ENCODE data around the gene SPATA20. TPM values are rescaled to one million over a fixed set of nuclear protein-coding genes. Genes with fewer than 3 reads are reported as not detected.
A peak's percentile ranks its signal among the peaks of the same experiment; 100 is the strongest.

SPATA20 gene
- total RNA-seq, 2 experiments from 2014 or later: 31.3 to 33.1 TPM

DNA sequence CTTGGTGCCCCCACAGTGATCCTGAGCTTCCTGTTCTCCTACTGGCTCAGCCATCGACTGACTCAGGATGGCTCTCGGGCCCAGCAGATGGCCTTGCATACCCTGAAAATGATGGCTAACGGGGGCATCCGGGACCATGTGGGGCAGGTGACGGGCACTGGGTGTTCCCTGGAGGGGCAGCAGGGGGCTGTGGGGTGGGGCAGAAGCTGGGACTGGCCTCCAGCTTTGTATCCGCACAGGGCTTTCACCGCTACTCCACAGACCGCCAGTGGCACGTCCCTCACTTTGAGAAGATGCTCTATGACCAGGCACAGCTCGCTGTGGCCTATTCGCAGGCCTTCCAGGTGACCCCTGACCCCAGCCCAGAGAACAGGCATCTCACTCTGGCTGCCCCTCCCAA, 3.0 kb downstream of the SPATA20 start:
- Mint-ChIP-seq H3K4me3 (no peak overlapping the region), H3K27me3 (peaks cover 7% of the 10 kb centered on the region), H3K36me3 (no peaks in the 10 kb centered on the region), H3K4me1 (peaks cover 8% of the 10 kb centered on the region), H3K27ac (no peak overlapping the region), H3K9me3 (no peaks in the 10 kb centered on the region)
- POLR2A ChIA-PET: no interaction called here
- no peak for DNase-seq
- no peak for ATAC-seq (ENCODE audit: low read depth)

DNA sequence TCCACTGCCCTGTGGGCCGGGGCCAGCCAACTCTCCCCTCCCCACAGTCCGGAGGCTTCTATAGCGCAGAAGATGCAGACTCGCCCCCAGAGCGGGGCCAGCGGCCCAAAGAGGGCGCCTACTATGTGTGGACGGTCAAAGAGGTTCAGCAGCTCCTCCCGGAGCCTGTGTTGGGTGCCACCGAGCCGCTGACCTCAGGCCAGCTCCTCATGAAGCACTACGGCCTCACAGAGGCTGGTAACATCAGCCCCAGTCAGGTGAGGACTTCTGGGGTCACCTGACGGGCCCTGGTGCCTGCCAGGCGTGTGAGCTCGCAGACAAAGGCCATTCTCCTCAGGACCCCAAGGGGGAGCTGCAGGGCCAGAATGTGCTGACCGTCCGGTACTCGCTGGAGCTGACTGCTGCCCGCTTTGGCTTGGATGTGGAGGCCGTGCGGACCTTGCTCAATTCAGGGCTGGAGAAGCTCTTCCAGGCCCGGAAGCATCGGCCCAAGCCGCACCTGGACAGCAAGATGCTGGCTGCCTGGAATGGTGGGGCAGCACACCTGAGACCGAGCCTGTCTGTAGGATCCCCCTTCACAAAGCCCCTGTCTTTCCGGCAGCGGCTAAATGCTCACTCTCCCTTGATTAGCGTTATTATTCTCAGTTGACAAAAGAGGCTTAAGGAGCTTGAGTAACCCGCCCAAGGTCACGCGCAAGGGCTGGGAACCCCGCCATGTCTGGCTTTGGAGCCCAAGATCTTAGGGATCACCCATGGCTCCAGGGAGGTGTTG, 3.9 kb downstream of the SPATA20 start:
- no peak for ATAC-seq (ENCODE audit: low read depth)
- H3K27me3 Mint-ChIP-seq: no peaks in the 10 kb centered on the region
- H3K9me3 Mint-ChIP-seq: no peaks in the 10 kb centered on the region
- H3K4me1 Mint-ChIP-seq: peaks cover 8% of the 10 kb centered on the region
- H3K36me3 Mint-ChIP-seq: no peaks in the 10 kb centered on the region
- POLR2A ChIA-PET: no interaction called here
- no peak for DNase-seq
- no peak overlapping the region for H3K4me3 Mint-ChIP-seq
- no peak overlapping the region for H3K27ac Mint-ChIP-seq

DNA sequence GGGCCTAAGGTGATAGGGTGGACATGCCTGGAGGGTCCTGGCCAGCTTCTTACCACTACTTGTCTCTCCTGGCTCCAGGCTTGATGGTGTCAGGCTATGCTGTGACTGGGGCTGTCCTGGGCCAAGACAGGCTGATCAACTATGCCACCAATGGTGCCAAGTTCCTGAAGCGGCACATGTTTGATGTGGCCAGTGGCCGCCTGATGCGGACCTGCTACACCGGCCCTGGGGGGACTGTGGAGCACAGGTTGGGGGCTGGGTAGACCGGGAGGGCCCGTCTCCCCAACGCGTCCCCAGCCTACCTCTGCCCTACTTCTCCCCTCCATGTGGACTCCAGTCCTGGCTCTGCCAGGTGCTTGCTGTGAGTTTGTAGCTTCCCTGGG, 4.5 kb downstream of the SPATA20 start:
- ATAC-seq (ENCODE audit: low read depth) (no peak), DNase-seq (no peak)
- POLR2A ChIA-PET: no interaction called here
- Mint-ChIP-seq H3K36me3 (no peaks in the 10 kb centered on the region), H3K4me3 (no peak overlapping the region), H3K27me3 (no peaks in the 10 kb centered on the region), H3K4me1 (peaks cover 6% of the 10 kb centered on the region), H3K9me3 (no peaks in the 10 kb centered on the region), H3K27ac (no peak overlapping the region)

DNA sequence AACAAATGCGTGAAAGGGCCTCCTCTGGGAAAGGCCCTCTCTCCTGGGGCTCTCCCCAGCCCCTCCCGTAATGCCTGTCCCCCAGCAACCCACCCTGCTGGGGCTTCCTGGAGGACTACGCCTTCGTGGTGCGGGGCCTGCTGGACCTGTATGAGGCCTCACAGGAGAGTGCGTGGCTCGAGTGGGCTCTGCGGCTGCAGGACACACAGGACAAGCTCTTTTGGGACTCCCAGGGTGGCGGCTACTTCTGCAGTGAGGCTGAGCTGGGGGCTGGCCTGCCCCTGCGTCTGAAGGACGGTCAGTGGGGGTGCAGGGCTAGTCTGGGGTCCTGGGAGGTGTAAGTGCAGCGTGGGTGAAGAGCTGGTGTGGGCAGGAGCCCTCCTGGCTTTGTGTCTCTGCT, 4.9 kb downstream of the SPATA20 start:
- H3K36me3 Mint-ChIP-seq: no peaks in the 10 kb centered on the region
- no peak overlapping the region for H3K27ac Mint-ChIP-seq
- no peak for ATAC-seq (ENCODE audit: low read depth)
- POLR2A ChIA-PET: no interaction called here
- DNase-seq: no peak
- peaks cover 4% of the 10 kb centered on the region for H3K4me1 Mint-ChIP-seq
- no peak overlapping the region for H3K4me3 Mint-ChIP-seq
- H3K9me3 Mint-ChIP-seq: no peaks in the 10 kb centered on the region
- H3K27me3 Mint-ChIP-seq: no peaks in the 10 kb centered on the region

DNA sequence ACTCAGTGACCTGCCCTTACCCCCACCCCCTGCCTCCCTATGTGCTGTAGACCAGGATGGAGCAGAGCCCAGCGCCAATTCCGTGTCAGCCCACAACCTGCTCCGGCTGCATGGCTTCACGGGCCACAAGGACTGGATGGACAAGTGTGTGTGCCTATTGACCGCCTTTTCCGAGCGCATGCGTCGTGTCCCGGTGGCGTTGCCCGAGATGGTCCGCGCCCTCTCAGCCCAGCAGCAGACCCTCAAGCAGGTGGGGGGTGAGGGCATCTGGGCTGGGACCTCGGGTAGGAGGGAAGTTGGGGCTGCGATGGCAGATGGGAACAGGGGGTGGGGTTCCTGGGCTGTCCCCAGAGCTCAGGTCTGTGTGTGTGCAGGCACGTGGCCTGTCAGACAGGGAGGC, 7.2 kb downstream of the SPATA20 start:
- POLR2A ChIA-PET: no interaction called here

DNA sequence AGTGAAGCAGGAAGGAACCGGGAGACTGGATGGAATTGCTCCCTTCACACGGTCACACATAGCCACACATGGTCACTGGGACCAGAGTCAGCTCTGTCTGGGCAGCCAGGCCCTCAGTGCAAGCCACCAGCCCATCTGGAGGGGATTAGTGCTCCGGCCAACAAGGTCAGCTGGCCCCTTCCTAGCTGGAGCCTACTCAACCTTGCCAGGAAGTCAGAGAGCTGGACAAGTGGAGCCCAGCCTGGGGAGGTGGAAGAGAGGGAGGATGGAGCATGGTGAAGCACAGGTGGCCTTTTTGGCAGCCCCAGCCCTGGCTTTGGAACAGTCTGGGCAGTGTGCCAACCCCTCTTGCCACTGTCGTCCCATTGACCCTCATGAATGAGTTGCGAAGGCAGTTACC, 9.8 kb downstream of the SPATA20 start:
- Mint-ChIP-seq H3K36me3 (no peaks in the 10 kb centered on the region), H3K4me1 (peaks cover 7% of the 10 kb centered on the region), H3K4me3 (no peak overlapping the region), H3K27ac (no peak overlapping the region), H3K27me3 (peaks cover 31% of the 10 kb centered on the region), H3K9me3 (no peaks in the 10 kb centered on the region)
- no peak for DNase-seq
- POLR2A ChIA-PET: no interaction called here
- no peak for ATAC-seq (ENCODE audit: low read depth)

More for the DNA sequence above, 7.2 kb downstream of the SPATA20 start:
- ATAC-seq (ENCODE audit: low read depth) (no peak), DNase-seq (no peak)
- H3K27ac Mint-ChIP-seq: no peak overlapping the region
- peaks cover 21% of the 10 kb centered on the region for H3K27me3 Mint-ChIP-seq
- H3K36me3 Mint-ChIP-seq: no peaks in the 10 kb centered on the region
- peaks cover 1% of the 10 kb centered on the region for H3K4me1 Mint-ChIP-seq
- H3K4me3 Mint-ChIP-seq: no peak overlapping the region
- no peaks in the 10 kb centered on the region for H3K9me3 Mint-ChIP-seq

DNA sequence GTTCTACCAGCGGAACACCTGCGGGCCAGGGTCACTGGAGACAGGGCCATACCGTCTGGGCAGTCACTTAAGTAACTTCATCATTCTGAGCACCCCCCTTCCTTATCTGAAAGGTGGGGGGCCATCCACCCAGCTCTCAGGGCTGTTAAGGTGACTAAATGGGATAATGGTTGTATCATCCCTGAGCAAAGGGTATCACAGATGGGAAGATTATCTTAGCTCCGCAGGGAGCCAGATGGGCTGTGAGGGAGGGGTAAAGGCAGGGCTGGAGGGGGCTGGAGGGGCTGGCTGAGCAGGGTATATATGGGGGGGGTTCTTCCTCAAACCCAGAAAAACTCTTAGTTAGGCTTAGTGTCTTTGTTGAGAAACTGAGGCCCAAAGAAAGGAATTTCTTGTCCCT, 10.7 kb downstream of the SPATA20 start:
- ATAC-seq (ENCODE audit: low read depth) (no peak), DNase-seq (no peak)
- POLR2A ChIA-PET: no interaction called here
- H3K4me1 Mint-ChIP-seq: peaks cover 11% of the 10 kb centered on the region
- H3K36me3 Mint-ChIP-seq: no peaks in the 10 kb centered on the region
- H3K27ac Mint-ChIP-seq: no peak overlapping the region
- H3K27me3 Mint-ChIP-seq: peaks cover 38% of the 10 kb centered on the region
- H3K4me3 Mint-ChIP-seq: no peak overlapping the region
- no peaks in the 10 kb centered on the region for H3K9me3 Mint-ChIP-seq

DNA sequence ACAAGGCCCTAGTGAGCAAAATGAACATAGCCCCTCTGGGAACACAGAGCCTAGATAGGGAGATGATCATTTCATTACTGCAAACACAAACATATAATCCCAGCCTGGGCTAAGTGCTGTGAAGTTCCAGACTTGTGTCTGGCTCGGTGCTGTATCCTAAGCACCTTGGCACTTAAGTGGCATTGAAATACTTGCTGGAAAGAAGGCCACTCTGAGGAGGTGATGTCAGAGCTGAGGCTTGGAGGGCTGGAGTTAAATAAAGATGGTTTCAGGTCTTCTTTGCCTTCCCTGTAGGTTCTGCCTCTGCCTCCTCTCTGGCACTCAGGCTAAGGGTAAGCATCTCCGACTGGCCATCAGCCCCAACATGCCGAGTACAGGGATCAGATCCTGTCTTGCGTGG, 11.1 kb downstream of the SPATA20 start:
- Mint-ChIP-seq H3K9me3 (no peaks in the 10 kb centered on the region), H3K27me3 (peaks cover 42% of the 10 kb centered on the region), H3K4me3 (no peak overlapping the region), H3K36me3 (no peaks in the 10 kb centered on the region), H3K27ac (no peak overlapping the region), H3K4me1 (peaks cover 11% of the 10 kb centered on the region)
- POLR2A ChIA-PET: no interaction called here
- ATAC-seq (ENCODE audit: low read depth) (no peak), DNase-seq (no peak)

DNA sequence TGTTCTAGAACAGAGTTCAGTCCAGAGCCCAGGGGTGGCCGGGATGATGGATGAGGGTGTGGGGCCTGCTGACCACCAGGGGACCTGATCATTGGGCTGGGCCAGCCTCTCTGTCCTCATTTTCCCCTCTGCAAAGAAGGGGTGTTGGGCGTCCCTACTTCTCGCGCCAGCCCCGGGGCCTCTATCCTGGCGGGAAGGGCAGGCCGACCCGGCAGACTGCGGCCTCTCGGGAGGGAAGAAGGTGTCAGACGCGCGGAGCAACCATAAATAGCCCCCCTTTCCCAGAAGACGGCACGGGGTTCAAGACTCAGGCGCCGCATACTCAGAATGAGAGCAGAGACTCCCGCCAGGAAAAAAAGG, 11.6 kb downstream of the SPATA20 start:
- POLR2A ChIA-PET: no interaction called here
- Mint-ChIP-seq H3K27ac (no peak overlapping the region), H3K9me3 (no peaks in the 10 kb centered on the region), H3K4me1 (peaks cover 11% of the 10 kb centered on the region), H3K4me3 (peak overlapping the region; percentile 8), H3K36me3 (no peaks in the 10 kb centered on the region), H3K27me3 (peaks cover 47% of the 10 kb centered on the region)
- ATAC-seq (ENCODE audit: low read depth): no peak
- DNase-seq: no peak

DNA sequence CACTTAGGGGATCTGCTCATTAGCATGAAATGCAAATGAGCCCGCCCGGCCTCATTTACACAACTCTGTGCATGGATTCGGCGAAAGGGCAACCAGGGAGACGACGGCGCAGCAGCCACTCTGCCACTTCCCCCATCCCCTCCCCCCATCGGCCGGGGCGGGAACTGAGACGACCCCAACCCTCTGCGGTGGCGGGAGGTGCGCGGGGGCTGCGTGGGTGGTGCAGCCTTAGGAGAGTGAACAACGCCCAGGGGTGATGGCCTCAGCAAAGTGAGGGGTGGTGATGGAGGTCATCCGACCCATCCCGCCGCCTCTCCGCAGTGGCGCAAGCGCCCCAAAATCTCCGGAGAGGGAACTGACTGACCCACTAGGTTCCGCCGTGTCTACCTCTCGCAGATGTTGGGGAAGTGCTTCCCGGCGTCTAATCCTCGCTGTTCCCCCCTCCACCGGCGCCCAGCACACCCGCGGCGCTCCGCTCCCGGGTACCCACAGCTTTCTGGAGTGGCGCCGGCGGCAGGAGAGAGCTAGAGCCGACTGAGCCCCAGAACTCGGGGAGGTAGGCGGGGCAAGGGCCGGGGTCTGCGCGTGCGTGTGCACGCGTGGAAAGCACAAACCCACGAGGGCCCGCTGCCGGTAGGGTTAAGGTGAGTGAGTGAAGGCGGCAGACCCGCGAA, 12.1 kb downstream of the SPATA20 start:
- no peaks in the 10 kb centered on the region for H3K36me3 Mint-ChIP-seq
- peaks cover 52% of the 10 kb centered on the region for H3K27me3 Mint-ChIP-seq
- H3K9me3 Mint-ChIP-seq: no peaks in the 10 kb centered on the region
- peaks cover 11% of the 10 kb centered on the region for H3K4me1 Mint-ChIP-seq
- POLR2A ChIA-PET: interaction anchor here (2.0 kb wide), 1 partner anchor 17 kb away, joined by 10 read pairs; no protein-coding TSS in a partner anchor
- ATAC-seq (ENCODE audit: low read depth): no peak
- DNase-seq: no peak
- peak overlapping the region; percentile 16 for H3K4me3 Mint-ChIP-seq
- no peak overlapping the region for H3K27ac Mint-ChIP-seq

DNA sequence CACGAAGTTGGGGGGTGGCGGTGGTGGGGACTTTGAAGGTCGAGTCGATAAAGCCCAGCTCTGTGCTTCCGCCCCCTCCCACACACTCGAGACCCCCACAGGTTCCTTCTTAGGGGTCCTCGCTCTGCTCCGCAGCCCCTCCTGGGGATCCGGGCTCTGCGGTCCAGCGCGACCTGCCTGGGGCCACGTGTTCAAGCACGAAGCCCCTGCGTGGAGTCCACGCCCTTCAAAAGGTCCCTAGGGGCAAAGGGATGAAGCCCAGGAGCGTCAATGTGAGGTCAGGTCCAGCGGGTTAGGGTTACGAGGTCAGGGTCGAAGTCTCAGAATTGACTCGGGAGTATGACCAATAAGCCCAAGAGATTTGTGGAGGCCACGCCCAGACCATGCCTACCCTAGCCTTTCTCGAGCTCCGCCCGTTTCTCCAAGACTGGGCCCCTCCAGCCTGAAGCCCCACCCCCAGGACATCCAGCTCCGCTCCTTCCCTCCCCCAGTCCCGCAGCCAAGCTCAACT, 12.8 kb downstream of the SPATA20 start:
- no peak overlapping the region for H3K27ac Mint-ChIP-seq
- H3K27me3 Mint-ChIP-seq: peaks cover 58% of the 10 kb centered on the region
- no peak for DNase-seq
- H3K36me3 Mint-ChIP-seq: no peaks in the 10 kb centered on the region
- H3K9me3 Mint-ChIP-seq: no peaks in the 10 kb centered on the region
- POLR2A ChIA-PET: interaction anchor here (0.9 to 2.0 kb wide), 2 partner anchors 16 to 18 kb away, joined by 3 to 10 read pairs; no protein-coding TSS in a partner anchor
- peak; percentile 23 for ATAC-seq (ENCODE audit: low read depth)
- peaks cover 11% of the 10 kb centered on the region for H3K4me1 Mint-ChIP-seq
- H3K4me3 Mint-ChIP-seq: peak overlapping the region; percentile 80

DNA sequence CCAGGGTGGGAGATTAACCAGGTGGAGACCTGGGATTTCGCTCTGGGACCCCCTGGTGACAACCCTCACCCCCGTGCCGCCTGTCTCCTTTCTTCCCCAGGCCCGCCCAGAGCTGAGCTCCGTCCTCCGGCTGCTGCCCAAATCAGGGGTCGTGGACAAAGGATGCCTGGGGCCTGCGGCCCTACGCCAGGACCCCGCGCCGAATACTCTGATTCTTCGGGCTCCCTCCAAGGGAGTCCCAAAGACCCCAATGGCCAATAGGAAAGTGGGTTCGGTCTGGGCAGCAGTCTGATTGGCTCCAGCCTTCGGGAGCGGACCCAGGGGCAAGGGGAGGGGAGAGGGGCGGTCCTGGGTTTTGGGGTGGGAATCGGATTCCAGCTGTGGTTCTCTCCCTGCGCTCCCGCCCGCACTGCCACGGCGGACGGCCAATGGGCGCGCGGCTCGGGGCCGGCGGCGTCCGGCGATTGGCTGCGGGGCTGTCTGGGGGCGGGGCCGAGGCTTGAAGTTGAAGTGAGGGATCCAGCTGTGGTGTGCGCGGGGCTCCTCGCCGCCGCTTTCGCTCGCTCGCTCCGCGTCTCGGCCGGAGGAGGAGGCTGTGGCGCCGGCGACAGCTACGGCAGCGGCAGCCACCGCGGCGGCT, 13.3 kb downstream of the SPATA20 start, which contains the start of gene CACNA1G:
Gene CACNA1G (plus strand): TSS at position 531 of the 640 bp plus-strand sequence. CDS start 745 bp downstream, outside the sequence.
- POLR2A ChIA-PET: interaction anchor here (0.9 to 2.0 kb wide), 2 partner anchors 16 to 19 kb away, joined by 3 to 10 read pairs; no protein-coding TSS in a partner anchor
- no peaks in the 10 kb centered on the region for H3K9me3 Mint-ChIP-seq
- peaks cover 14% of the 10 kb centered on the region for H3K4me1 Mint-ChIP-seq
- DNase-seq: peak; percentile 90
- H3K4me3 Mint-ChIP-seq: peak within 1 kb of the TSS; percentile 80
- H3K27ac Mint-ChIP-seq: no peak within 1 kb of the TSS
- peaks cover 63% of the 10 kb centered on the region for H3K27me3 Mint-ChIP-seq
- no peaks in the 10 kb centered on the region for H3K36me3 Mint-ChIP-seq
- peak; percentile 90 for ATAC-seq (ENCODE audit: low read depth)

DNA sequence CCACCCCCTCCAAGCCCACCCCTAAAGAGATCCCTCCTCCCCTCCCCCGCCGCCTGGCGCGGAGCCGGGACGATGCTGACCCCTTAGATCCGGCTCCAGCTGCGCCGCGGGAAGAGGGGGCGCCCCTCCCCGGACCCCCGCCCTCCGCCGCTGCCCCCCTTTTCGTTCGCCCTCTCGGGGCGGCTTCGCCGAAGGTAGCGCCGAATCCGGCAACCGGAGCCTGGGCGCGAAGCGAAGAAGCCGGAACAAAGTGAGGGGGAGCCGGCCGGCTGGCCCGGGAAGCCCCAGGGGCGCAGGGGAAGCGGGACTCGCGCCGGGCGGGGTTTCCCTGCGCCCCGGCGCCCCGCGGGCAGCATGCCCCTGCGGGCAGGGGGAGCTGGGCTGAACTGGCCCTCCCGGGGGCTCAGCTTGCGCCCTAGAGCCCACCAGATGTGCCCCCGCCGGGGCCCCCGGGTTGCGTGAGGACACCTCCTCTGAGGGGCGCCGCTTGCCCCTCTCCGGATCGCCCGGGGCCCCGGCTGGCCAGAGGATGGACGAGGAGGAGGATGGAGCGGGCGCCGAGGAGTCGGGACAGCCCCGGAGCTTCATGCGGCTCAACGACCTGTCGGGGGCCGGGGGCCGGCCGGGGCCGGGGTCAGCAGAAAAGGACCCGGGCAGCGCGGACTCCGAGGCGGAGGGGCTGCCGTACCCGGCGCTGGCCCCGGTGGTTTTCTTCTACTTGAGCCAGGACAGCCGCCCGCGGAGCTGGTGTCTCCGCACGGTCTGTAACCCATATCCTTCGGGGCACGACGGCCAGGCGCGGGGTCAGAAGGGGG, 14.2 kb downstream of the SPATA20 start:
- Mint-ChIP-seq H3K27ac (no peak overlapping the region), H3K36me3 (no peaks in the 10 kb centered on the region), H3K27me3 (peaks cover 71% of the 10 kb centered on the region), H3K4me3 (no peak overlapping the region), H3K9me3 (no peaks in the 10 kb centered on the region), H3K4me1 (peaks cover 14% of the 10 kb centered on the region)
- ATAC-seq (ENCODE audit: low read depth) (no peak), DNase-seq (peak; percentile 50)
- POLR2A ChIA-PET: interaction anchor here (2.0 kb wide), 1 partner anchor 19 kb away, joined by 10 read pairs; no protein-coding TSS in a partner anchor

Data from activated naive CD8-positive, alpha-beta T cell treated with anti-CD3 and anti-CD28 coated beads, Interleukin-2, amount 10 ng/mL, durations not matched to agents 7 days and 5 days (primary cell).